ENCODE data around the gene PCDH12. TPM values are rescaled to one million over a fixed set of nuclear protein-coding genes. Genes with fewer than 3 reads are reported as not detected.

PCDH12 gene
- polyA plus RNA-seq, 1 donor = 6.2 TPM

GRCh38 chr5:141994511-141995136, 36.6 kb upstream of the PCDH12 start:
- Histone ChIP-seq H3K27me3 (ENCODE audit: control insufficient read depth, insufficient read depth, low read length) (no peaks in the 10 kb centered on the region), H3K4me1 (ENCODE audit: control insufficient read depth, insufficient read depth, low read length) (peaks cover 19% of the 10 kb centered on the region), H3K4me3 (ENCODE audit: low read length) (no peak overlapping the region), H3K27ac (ENCODE audit: low read length) (peak overlapping the region; percentile 80), H3K36me3 (ENCODE audit: control insufficient read depth, insufficient read depth, low read length) (peaks cover 17% of the 10 kb centered on the region), H3K9me3 (ENCODE audit: control insufficient read depth, low read depth, low read length) (no peaks in the 10 kb centered on the region)
- peak; percentile 38 to 65 for DNase-seq
- 60% methylated on average over 1 of the region's 4 CpGs for WGBS (ENCODE audit: insufficient coverage, low lambda C conversion rate)

DNA sequence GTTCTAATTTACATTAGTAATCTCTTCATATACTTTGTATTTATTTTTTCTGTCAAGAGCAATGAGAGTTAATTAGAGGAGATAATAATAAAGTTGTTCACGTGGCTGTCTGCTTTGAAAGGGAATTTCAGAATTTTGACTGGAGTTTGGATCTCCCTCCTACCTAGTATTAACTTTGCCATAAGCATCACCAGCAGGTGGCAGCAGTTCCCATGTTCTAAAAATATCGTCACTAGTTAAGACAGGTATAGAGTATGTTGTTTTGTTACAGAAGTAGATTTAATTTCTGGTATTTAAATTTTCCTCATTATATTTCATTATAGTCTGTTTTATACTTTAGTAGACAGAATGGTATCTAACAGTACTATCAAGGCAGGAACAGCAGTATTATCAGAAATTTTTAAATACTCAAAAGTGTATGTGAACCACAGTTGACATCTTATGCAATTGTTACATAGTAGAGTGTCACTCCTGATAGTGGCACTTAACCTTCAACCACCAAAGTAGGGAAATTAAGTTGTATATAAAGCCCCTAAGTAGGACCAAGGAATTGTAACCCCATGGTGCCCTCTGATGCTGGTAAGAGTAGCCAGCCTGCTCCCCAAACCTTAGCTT, 34.5 kb upstream of the PCDH12 start:
- H3K9me3 ChIP-seq (ENCODE audit: control insufficient read depth, low read depth, low read length) = no peaks in the 10 kb centered on the region
- H3K27me3 ChIP-seq (ENCODE audit: control insufficient read depth, insufficient read depth, low read length) = no peaks in the 10 kb centered on the region
- H3K4me3 ChIP-seq (ENCODE audit: low read length) = no peak overlapping the region
- no peak overlapping the region for H3K27ac ChIP-seq (ENCODE audit: low read length)
- peaks cover 18% of the 10 kb centered on the region for H3K36me3 ChIP-seq (ENCODE audit: control insufficient read depth, insufficient read depth, low read length)
- H3K4me1 ChIP-seq (ENCODE audit: control insufficient read depth, insufficient read depth, low read length) = peaks cover 13% of the 10 kb centered on the region
- no CpG with 5 or more reads among the region's 2 CpGs for WGBS (ENCODE audit: insufficient coverage, low lambda C conversion rate)
- DNase-seq = peak; percentile 49 to 56

DNA sequence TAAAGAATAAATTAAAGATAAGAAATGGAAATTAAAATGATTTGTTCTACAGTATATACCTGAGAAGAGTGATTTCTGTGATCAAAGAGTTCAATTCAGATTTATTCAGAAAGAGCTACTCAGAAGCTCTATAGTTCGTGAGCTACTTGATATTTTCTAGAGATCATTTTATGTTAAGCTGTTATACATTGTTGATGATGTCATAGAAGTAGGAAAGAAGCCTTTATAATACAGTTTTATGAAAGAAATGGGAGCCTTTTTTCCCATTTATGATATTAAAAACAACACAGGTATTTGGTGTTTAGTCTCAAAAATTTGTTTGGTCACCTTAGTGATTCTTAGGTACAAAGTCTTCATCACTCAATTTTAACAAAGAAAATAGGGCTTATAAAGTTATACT, 31.7 kb upstream of the PCDH12 start:
- Histone ChIP-seq H3K27me3 (ENCODE audit: control insufficient read depth, insufficient read depth, low read length) (no peaks in the 10 kb centered on the region), H3K9me3 (ENCODE audit: control insufficient read depth, low read depth, low read length) (no peaks in the 10 kb centered on the region), H3K27ac (ENCODE audit: low read length) (no peak overlapping the region), H3K4me1 (ENCODE audit: control insufficient read depth, insufficient read depth, low read length) (peaks cover 9% of the 10 kb centered on the region), H3K4me3 (ENCODE audit: low read length) (no peak overlapping the region), H3K36me3 (ENCODE audit: control insufficient read depth, insufficient read depth, low read length) (peaks cover 34% of the 10 kb centered on the region)
- DNase-seq = no peak
- 0% methylated on average over 1 of the region's 1 CpG for WGBS (ENCODE audit: insufficient coverage, low lambda C conversion rate)

DNA sequence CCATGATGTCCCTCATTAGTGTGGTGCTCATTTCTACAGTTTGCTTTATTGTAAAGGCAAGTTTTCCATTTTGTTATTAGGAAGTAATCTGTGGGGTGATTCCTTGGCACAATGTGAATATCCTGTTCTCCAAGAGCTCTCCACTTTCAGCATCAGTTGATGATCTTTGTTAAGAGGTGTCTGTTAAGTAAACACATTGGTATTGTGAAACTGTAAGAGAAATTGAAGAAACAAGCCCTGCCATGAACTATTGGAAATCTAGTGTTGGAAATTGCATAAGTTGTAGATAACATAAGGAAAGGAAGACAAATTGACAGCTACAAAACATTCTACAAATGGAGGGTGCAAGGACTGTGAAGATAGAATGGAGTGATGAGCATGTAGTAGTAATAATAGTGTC, 28.1 kb upstream of the PCDH12 start:
- H3K27me3 ChIP-seq (ENCODE audit: control insufficient read depth, insufficient read depth, low read length) = no peaks in the 10 kb centered on the region
- DNase-seq = no peak
- H3K27ac ChIP-seq (ENCODE audit: low read length) = no peak overlapping the region
- peaks cover 39% of the 10 kb centered on the region for H3K36me3 ChIP-seq (ENCODE audit: control insufficient read depth, insufficient read depth, low read length)
- H3K9me3 ChIP-seq (ENCODE audit: control insufficient read depth, low read depth, low read length) = no peaks in the 10 kb centered on the region
- peaks cover 8% of the 10 kb centered on the region for H3K4me1 ChIP-seq (ENCODE audit: control insufficient read depth, insufficient read depth, low read length)
- no peak overlapping the region for H3K4me3 ChIP-seq (ENCODE audit: low read length)

GRCh38 chr5:141982626-141983025, 24.6 kb upstream of the PCDH12 start:
- Histone ChIP-seq H3K4me3 (ENCODE audit: low read length) (no peak overlapping the region), H3K27me3 (ENCODE audit: control insufficient read depth, insufficient read depth, low read length) (no peaks in the 10 kb centered on the region), H3K9me3 (ENCODE audit: control insufficient read depth, low read depth, low read length) (no peaks in the 10 kb centered on the region), H3K36me3 (ENCODE audit: control insufficient read depth, insufficient read depth, low read length) (peaks cover 59% of the 10 kb centered on the region), H3K27ac (ENCODE audit: low read length) (peak overlapping the region; percentile 30), H3K4me1 (ENCODE audit: control insufficient read depth, insufficient read depth, low read length) (peaks cover 16% of the 10 kb centered on the region)
- peak in 1 of 2 donors; percentile 57 for DNase-seq
- WGBS (ENCODE audit: insufficient coverage, low lambda C conversion rate) = no CpG with 5 or more reads among the region's 2 CpGs

DNA sequence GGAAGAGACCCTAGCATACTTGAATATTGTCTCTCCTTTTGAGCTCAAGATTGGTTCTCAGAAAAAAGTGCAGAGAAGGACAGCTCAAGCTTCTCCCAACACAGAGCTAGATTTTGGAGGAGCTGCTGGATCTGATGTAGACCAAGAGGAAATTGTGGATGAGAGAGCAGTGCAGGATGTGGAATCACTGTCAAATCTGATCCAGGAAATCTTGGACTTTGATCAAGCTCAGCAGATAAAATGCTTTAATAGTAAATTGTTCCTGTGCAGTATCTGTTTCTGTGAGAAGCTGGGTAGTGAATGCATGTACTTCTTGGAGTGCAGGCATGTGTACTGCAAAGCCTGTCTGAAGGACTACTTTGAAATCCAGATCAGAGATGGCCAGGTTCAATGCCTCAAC, 20.4 kb upstream of the PCDH12 start:
- H3K4me3 ChIP-seq (ENCODE audit: low read length) = no peak overlapping the region
- peak overlapping the region; percentile 17 for H3K27ac ChIP-seq (ENCODE audit: low read length)
- H3K36me3 ChIP-seq (ENCODE audit: control insufficient read depth, insufficient read depth, low read length) = peaks cover 59% of the 10 kb centered on the region
- H3K4me1 ChIP-seq (ENCODE audit: control insufficient read depth, insufficient read depth, low read length) = peaks cover 14% of the 10 kb centered on the region
- H3K27me3 ChIP-seq (ENCODE audit: control insufficient read depth, insufficient read depth, low read length) = no peaks in the 10 kb centered on the region
- no peak for DNase-seq
- no peaks in the 10 kb centered on the region for H3K9me3 ChIP-seq (ENCODE audit: control insufficient read depth, low read depth, low read length)

GRCh38 chr5:141976176-141976575, 18.2 kb upstream of the PCDH12 start:
- Histone ChIP-seq H3K27me3 (ENCODE audit: control insufficient read depth, insufficient read depth, low read length) (no peaks in the 10 kb centered on the region), H3K4me1 (ENCODE audit: control insufficient read depth, insufficient read depth, low read length) (peaks cover 8% of the 10 kb centered on the region), H3K9me3 (ENCODE audit: control insufficient read depth, low read depth, low read length) (no peaks in the 10 kb centered on the region), H3K4me3 (ENCODE audit: low read length) (no peak overlapping the region), H3K27ac (ENCODE audit: low read length) (no peak overlapping the region), H3K36me3 (ENCODE audit: control insufficient read depth, insufficient read depth, low read length) (peaks cover 51% of the 10 kb centered on the region)
- DNase-seq = no peak
- WGBS (ENCODE audit: insufficient coverage, low lambda C conversion rate) = 100% methylated on average over 1 of the region's 6 CpGs

DNA sequence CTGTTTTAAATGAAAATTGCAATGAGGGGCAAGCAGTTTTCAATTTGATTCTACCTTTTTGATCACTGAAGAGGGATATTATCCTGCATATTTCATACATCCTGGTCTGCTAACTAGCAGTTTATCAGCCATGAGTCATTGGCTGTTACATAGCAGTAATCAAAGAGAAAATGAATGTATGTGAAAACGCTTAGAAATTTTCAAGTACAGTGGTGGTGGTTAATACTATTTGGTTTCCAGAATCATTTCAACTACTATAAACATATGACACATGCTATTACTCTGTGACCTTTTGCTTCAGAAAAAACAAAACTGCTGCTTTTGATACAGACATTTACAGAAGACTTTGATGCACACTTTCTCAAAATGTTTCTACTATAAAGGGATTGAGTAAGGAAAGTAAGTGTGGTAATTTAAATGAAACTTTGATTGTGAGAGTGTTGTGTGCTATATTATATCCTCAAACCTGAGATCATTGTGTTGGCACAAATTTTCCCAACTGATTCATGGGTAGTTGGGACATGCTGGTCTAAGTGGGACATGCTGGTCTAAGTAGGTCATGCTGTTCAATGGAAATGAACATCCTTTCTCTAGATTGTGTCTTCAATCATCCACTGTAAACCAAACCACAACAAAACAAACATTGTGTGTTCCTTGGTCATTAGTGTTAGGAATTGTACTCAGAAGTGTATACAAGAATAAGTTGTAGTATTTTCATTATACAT, 16.0 kb upstream of the PCDH12 start:
- Histone ChIP-seq H3K4me3 (ENCODE audit: low read length) (no peak overlapping the region), H3K4me1 (ENCODE audit: control insufficient read depth, insufficient read depth, low read length) (peaks cover 13% of the 10 kb centered on the region), H3K27me3 (ENCODE audit: control insufficient read depth, insufficient read depth, low read length) (no peaks in the 10 kb centered on the region), H3K36me3 (ENCODE audit: control insufficient read depth, insufficient read depth, low read length) (peaks cover 32% of the 10 kb centered on the region), H3K9me3 (ENCODE audit: control insufficient read depth, low read depth, low read length) (no peaks in the 10 kb centered on the region), H3K27ac (ENCODE audit: low read length) (no peak overlapping the region)
- WGBS (ENCODE audit: insufficient coverage, low lambda C conversion rate) = no CpG with 5 or more reads among the region's 1 CpG
- no peak for DNase-seq

GRCh38 chr5:141969783-141970771, 12.1 kb upstream of the PCDH12 start:
- peaks cover 8% of the 10 kb centered on the region for H3K4me1 ChIP-seq (ENCODE audit: control insufficient read depth, insufficient read depth, low read length)
- no peaks in the 10 kb centered on the region for H3K9me3 ChIP-seq (ENCODE audit: control insufficient read depth, low read depth, low read length)
- peak overlapping the region; percentile 85 for H3K27ac ChIP-seq (ENCODE audit: low read length)
- 60% methylated on average over 1 of the region's 2 CpGs for WGBS (ENCODE audit: insufficient coverage, low lambda C conversion rate)
- H3K27me3 ChIP-seq (ENCODE audit: control insufficient read depth, insufficient read depth, low read length) = no peaks in the 10 kb centered on the region
- H3K4me3 ChIP-seq (ENCODE audit: low read length) = peak overlapping the region; percentile 61
- peaks cover 11% of the 10 kb centered on the region for H3K36me3 ChIP-seq (ENCODE audit: control insufficient read depth, insufficient read depth, low read length)
- peak in 1 of 2 donors; percentile 78 for DNase-seq
